Measurements from ENCODE around the gene PITPNB.

GRCh38 chr22:27846910-27847309 is 72.1 kb downstream of the PITPNB start:
- TF ChIP-seq CTCF (conservative IDR thresholded peaks at IDR 0.05) (no peak), ZFX (IDR thresholded peaks at IDR 0.05) (no peak)
